ENCODE results near the gene TAF4. TPM values are rescaled to one million over a fixed set of nuclear protein-coding genes. Genes with fewer than 3 reads are reported as not detected.

Gene TAF4
- total RNA-seq, 1 experiment from 2014 or later: 19.5 TPM

DNA sequence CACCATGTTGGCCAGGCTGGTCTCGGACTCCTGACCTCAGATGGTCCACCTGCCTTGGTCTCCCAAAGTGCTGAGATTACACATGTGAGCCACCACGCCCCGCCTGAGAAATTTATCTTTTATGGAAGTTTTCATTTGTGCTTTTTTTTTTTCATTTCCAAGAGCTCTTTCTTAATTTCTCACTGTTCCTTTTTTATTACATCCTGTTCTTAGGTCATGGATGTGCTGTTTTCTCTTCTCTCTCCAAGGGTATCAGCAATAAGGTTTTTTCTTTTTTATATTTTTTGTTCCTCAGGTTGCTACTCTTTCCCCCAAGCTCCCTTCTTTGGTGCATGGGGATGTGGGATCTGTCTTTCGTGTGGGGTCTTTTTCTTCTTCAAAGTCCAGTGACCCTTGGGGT is 35.4 kb upstream of the TAF4 start:
- peaks cover 6% of the 10 kb centered on the region; the same call in 1 of the 2 replicates for H3K9me3 ChIP-seq (ENCODE audit: low read length)
- no peaks in the 10 kb centered on the region for H4K20me1 ChIP-seq (ENCODE audit: insufficient read depth, low read depth, low read length)
- no peak overlapping the region for H3K27ac ChIP-seq (ENCODE audit: low read length)
- DNase-seq: no peak
- no peaks in the 10 kb centered on the region; the same call in 1 of the 2 replicates for H3K27me3 ChIP-seq (ENCODE audit: low read length)
- no peak overlapping the region for H3K9ac ChIP-seq (ENCODE audit: low read length)
- H3K79me2 ChIP-seq (ENCODE audit: low read length): no peaks in the 10 kb centered on the region
- H2AFZ ChIP-seq (ENCODE audit: low read length): no peak overlapping the region
- no peaks in the 10 kb centered on the region for H3K36me3 ChIP-seq (ENCODE audit: insufficient read depth, low read length)
- H3K4me3 ChIP-seq (ENCODE audit: low read length): no peak overlapping the region
- no peak overlapping the region for H3K4me2 ChIP-seq (ENCODE audit: low read depth, low read length, poor library complexity, severe bottlenecking)
- no peaks in the 10 kb centered on the region for H3K9me2 ChIP-seq (replicated peaks; ENCODE audit: insufficient read depth, low read length)
- no peaks in the 10 kb centered on the region for H3K4me1 ChIP-seq (ENCODE audit: low read length)

DNA sequence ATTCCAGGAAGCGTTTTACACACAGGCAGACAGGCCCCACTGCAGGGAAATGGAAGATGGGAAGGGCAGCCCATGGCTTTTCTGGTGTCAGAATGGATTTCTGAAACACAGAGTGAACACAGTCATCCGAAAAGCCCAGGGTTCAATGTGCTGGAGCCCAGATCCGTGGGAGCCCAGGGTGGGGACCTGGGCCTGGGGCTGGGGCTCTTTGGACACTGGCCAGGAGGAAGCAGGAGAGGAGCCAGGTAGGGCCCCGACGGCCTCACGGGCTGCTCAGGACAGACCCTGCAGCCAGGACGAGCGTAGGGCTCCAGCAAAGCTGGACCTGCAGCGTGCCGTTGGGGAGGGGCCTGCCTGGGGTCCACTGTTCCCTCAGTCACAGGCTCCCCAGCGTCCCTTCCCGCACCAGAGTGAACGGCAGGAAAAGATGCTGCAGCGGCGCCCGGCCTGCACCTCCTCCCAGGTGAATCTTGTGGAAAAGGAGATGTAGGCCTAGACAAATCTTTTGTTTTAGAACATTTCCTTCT is 32.3 kb upstream of the TAF4 start:
- Histone ChIP-seq H3K9me3 (ENCODE audit: low read length) (no peaks in the 10 kb centered on the region), H3K4me1 (ENCODE audit: low read length) (no peaks in the 10 kb centered on the region)
- no peak for DNase-seq

GRCh38 chr20:62096421-62097380 is 31.0 kb upstream of the TAF4 start:
- Histone ChIP-seq H3K9me3 (ENCODE audit: low read length) (no peaks in the 10 kb centered on the region), H3K9ac (ENCODE audit: low read length) (no peak overlapping the region), H3K9me2 (replicated peaks; ENCODE audit: insufficient read depth, low read length) (no peaks in the 10 kb centered on the region), H3K4me1 (ENCODE audit: low read length) (no peaks in the 10 kb centered on the region), H3K79me2 (ENCODE audit: low read length) (no peaks in the 10 kb centered on the region), H3K4me2 (ENCODE audit: low read depth, low read length, poor library complexity, severe bottlenecking) (no peak overlapping the region), H3K27ac (ENCODE audit: low read length) (no peak overlapping the region), H3K36me3 (ENCODE audit: insufficient read depth, low read length) (no peaks in the 10 kb centered on the region), H3K4me3 (ENCODE audit: low read length) (no peak overlapping the region), H4K20me1 (ENCODE audit: insufficient read depth, low read depth, low read length) (no peaks in the 10 kb centered on the region), H2AFZ (ENCODE audit: low read length) (no peak overlapping the region), H3K27me3 (ENCODE audit: low read length) (no peaks in the 10 kb centered on the region)
- no peak for DNase-seq

More for the DNA sequence above, 32.3 kb upstream of the TAF4 start:
- H3K4me2 ChIP-seq (ENCODE audit: low read depth, low read length, poor library complexity, severe bottlenecking): no peak overlapping the region
- no peaks in the 10 kb centered on the region for H3K36me3 ChIP-seq (ENCODE audit: insufficient read depth, low read length)
- no peak overlapping the region for H2AFZ ChIP-seq (ENCODE audit: low read length)
- no peaks in the 10 kb centered on the region for H3K9me2 ChIP-seq (replicated peaks; ENCODE audit: insufficient read depth, low read length)
- no peak overlapping the region for H3K9ac ChIP-seq (ENCODE audit: low read length)
- H3K4me3 ChIP-seq (ENCODE audit: low read length): no peak overlapping the region
- no peak overlapping the region for H3K27ac ChIP-seq (ENCODE audit: low read length)
- no peaks in the 10 kb centered on the region for H3K27me3 ChIP-seq (ENCODE audit: low read length)
- no peaks in the 10 kb centered on the region for H4K20me1 ChIP-seq (ENCODE audit: insufficient read depth, low read depth, low read length)
- no peaks in the 10 kb centered on the region for H3K79me2 ChIP-seq (ENCODE audit: low read length)

- Histone ChIP-seq H2AFZ (ENCODE audit: low read length) (no peak overlapping the region), H3K27me3 (ENCODE audit: low read length) (no peaks in the 10 kb centered on the region), H3K79me2 (ENCODE audit: low read length) (no peaks in the 10 kb centered on the region), H3K9me2 (replicated peaks; ENCODE audit: insufficient read depth, low read length) (no peaks in the 10 kb centered on the region), H4K20me1 (ENCODE audit: insufficient read depth, low read depth, low read length) (no peaks in the 10 kb centered on the region), H3K9me3 (ENCODE audit: low read length) (no peaks in the 10 kb centered on the region), H3K4me2 (ENCODE audit: low read depth, low read length, poor library complexity, severe bottlenecking) (no peak overlapping the region), H3K4me1 (ENCODE audit: low read length) (no peaks in the 10 kb centered on the region), H3K27ac (ENCODE audit: low read length) (no peak overlapping the region), H3K9ac (ENCODE audit: low read length) (no peak overlapping the region), H3K4me3 (ENCODE audit: low read length) (no peak overlapping the region), H3K36me3 (ENCODE audit: insufficient read depth, low read length) (no peaks in the 10 kb centered on the region)
- DNase-seq: no peak
These were observed 23.7 kb upstream of the TAF4 start for GRCh38 chr20:62089393-62089792.

DNA sequence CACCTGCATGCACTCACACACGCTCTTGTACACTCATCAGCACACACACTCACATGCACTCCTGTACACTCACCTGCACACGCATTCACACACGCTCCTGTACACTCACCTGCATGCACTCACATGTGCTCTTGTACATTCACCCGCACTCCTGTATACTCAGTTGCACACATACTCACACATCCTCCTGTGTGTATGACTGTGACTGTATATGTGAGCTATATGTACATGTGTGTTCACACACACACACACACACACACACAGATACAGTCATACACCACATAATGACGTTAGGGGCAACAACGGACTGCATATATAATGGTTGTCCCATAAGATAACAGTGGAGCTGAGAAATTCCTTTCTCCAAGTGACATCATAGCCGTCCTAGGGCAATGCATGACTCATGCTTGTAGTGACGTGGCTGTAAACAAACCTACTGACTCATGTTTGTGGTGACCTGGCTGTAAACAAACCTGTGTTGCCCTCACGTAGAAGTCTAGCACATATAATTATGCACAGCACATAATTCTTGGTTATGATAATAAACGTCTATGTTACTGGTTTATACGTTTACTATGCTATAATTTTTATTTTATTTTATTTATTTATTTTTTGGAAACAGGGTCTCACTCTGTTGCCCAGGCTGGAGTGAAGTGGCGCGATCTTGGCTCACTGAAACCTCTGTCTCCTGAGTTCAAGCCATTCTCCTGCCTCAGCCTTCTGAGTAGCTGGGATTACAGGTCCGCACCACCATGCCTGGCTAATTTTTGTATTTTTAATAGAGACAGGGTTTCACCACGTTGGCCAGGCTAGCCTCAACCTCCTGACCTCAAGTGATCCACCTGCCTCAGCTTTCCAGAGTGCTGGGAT is 22.8 kb upstream of the TAF4 start:
- no peak for DNase-seq
- no peak overlapping the region for H3K4me2 ChIP-seq (ENCODE audit: low read depth, low read length, poor library complexity, severe bottlenecking)
- H3K36me3 ChIP-seq (ENCODE audit: insufficient read depth, low read length): no peaks in the 10 kb centered on the region
- no peaks in the 10 kb centered on the region for H3K9me3 ChIP-seq (ENCODE audit: low read length)
- no peaks in the 10 kb centered on the region for H3K4me1 ChIP-seq (ENCODE audit: low read length)
- no peak overlapping the region for H3K9ac ChIP-seq (ENCODE audit: low read length)
- no peak overlapping the region for H3K4me3 ChIP-seq (ENCODE audit: low read length)
- H3K9me2 ChIP-seq (replicated peaks; ENCODE audit: insufficient read depth, low read length): no peaks in the 10 kb centered on the region
- no peaks in the 10 kb centered on the region for H3K79me2 ChIP-seq (ENCODE audit: low read length)
- H4K20me1 ChIP-seq (ENCODE audit: insufficient read depth, low read depth, low read length): no peaks in the 10 kb centered on the region
- H3K27ac ChIP-seq (ENCODE audit: low read length): no peak overlapping the region
- H2AFZ ChIP-seq (ENCODE audit: low read length): no peak overlapping the region
- H3K27me3 ChIP-seq (ENCODE audit: low read length): no peaks in the 10 kb centered on the region

DNA sequence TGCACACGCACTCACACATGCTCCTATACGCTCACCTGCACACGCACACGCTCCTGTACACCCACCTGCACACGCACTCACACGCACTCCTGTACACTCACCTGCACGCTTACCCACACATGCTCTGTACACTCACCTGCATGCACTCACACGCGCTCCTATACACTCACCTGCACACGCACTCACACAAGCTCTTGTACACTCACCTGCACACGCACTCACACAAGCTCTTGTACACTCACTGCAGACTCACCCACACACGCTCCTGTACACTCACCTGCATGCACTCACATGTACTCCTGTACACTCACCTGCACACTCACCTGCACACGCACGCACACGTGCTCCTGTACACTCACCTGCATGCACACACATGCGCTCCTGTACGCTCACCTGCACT is 22.0 kb upstream of the TAF4 start:
- DNase-seq: no peak
- Histone ChIP-seq H3K27me3 (ENCODE audit: low read length) (no peaks in the 10 kb centered on the region), H3K9me3 (ENCODE audit: low read length) (no peaks in the 10 kb centered on the region), H4K20me1 (ENCODE audit: insufficient read depth, low read depth, low read length) (no peaks in the 10 kb centered on the region), H3K4me3 (ENCODE audit: low read length) (no peak overlapping the region), H3K27ac (ENCODE audit: low read length) (no peak overlapping the region), H2AFZ (ENCODE audit: low read length) (no peak overlapping the region), H3K79me2 (ENCODE audit: low read length) (no peaks in the 10 kb centered on the region), H3K4me2 (ENCODE audit: low read depth, low read length, poor library complexity, severe bottlenecking) (no peak overlapping the region), H3K4me1 (ENCODE audit: low read length) (no peaks in the 10 kb centered on the region), H3K9ac (ENCODE audit: low read length) (no peak overlapping the region), H3K9me2 (replicated peaks; ENCODE audit: insufficient read depth, low read length) (no peaks in the 10 kb centered on the region), H3K36me3 (ENCODE audit: insufficient read depth, low read length) (no peaks in the 10 kb centered on the region)

DNA sequence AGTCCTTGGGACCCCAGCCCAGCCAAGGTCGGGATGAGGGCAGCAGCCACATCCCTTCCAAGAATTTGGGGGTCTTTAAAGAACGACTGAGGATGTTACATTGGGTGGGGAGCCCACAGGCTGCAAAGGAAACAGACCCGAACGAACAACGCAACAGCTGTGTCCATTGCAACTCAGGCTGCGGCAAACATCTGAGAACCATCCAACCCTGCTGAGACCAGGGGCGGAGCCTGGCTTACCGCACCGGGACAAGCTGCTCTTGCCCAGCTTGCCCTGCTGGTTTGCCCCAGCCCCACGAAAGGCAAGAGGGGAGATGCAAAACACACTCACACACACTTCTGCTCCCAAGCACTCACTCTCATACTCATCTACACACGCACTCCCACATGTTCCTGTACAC is 21.5 kb upstream of the TAF4 start:
- Histone ChIP-seq H3K9me2 (replicated peaks; ENCODE audit: insufficient read depth, low read length) (no peaks in the 10 kb centered on the region), H3K4me1 (ENCODE audit: low read length) (no peaks in the 10 kb centered on the region), H2AFZ (ENCODE audit: low read length) (no peak overlapping the region), H3K79me2 (ENCODE audit: low read length) (no peaks in the 10 kb centered on the region), H3K27ac (ENCODE audit: low read length) (no peak overlapping the region), H3K9ac (ENCODE audit: low read length) (no peak overlapping the region), H3K27me3 (ENCODE audit: low read length) (no peaks in the 10 kb centered on the region), H3K36me3 (ENCODE audit: insufficient read depth, low read length) (no peaks in the 10 kb centered on the region), H3K4me3 (ENCODE audit: low read length) (no peak overlapping the region), H3K4me2 (ENCODE audit: low read depth, low read length, poor library complexity, severe bottlenecking) (no peak overlapping the region), H3K9me3 (ENCODE audit: low read length) (no peaks in the 10 kb centered on the region), H4K20me1 (ENCODE audit: insufficient read depth, low read depth, low read length) (no peaks in the 10 kb centered on the region)
- DNase-seq: no peak

DNA sequence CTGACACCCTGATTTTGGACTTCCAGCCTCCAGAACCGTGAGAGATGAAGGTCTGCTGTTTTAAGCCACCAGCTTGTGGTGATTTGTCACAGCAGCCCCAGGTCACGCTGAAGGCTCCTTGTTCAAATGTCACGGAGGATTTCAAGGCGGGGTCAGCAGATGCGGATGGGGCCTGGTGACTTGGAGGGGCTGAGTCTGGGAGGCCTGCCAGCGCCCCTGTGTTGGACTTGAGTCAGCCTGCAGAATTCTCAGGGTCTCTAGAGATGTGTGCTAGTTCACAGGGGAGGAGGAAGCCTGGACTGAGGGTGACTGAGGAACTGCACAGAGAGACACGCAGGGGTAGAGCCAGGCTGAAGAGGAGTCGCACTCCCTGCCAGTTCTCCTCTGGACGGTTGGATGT is 19.5 kb upstream of the TAF4 start:
- no peaks in the 10 kb centered on the region for H3K4me1 ChIP-seq (ENCODE audit: low read length)
- H3K9ac ChIP-seq (ENCODE audit: low read length): no peak overlapping the region
- no peak for DNase-seq
- no peaks in the 10 kb centered on the region for H3K36me3 ChIP-seq (ENCODE audit: insufficient read depth, low read length)
- no peaks in the 10 kb centered on the region for H3K9me3 ChIP-seq (ENCODE audit: low read length)
- no peak overlapping the region for H3K4me2 ChIP-seq (ENCODE audit: low read depth, low read length, poor library complexity, severe bottlenecking)
- H4K20me1 ChIP-seq (ENCODE audit: insufficient read depth, low read depth, low read length): no peaks in the 10 kb centered on the region
- no peaks in the 10 kb centered on the region for H3K9me2 ChIP-seq (replicated peaks; ENCODE audit: insufficient read depth, low read length)
- no peak overlapping the region for H2AFZ ChIP-seq (ENCODE audit: low read length)
- H3K4me3 ChIP-seq (ENCODE audit: low read length): no peak overlapping the region
- no peak overlapping the region for H3K27ac ChIP-seq (ENCODE audit: low read length)
- H3K27me3 ChIP-seq (ENCODE audit: low read length): no peaks in the 10 kb centered on the region
- no peaks in the 10 kb centered on the region for H3K79me2 ChIP-seq (ENCODE audit: low read length)
